GM12878 (cell line): ENCODE results near the gene PLAAT3. TPM values are rescaled to one million over a fixed set of nuclear protein-coding genes. Genes with fewer than 3 reads are reported as not detected.

Source experiments
- ATAC-seq: fragments of 200-7000 bp; cut with Tn5 transposase; 3 replicates; pipeline ENCODE4 v1.9.1; 2020; ENCODE audit warnings: mild to moderate bottlenecking, moderate library complexity
- BruUV-seq: library from RNA; stranded (reverse); fragments of 400-500 nt; replicated peaks from 2 replicates; lab custom pipeline; 2021; lab: Mats Ljungman, UMichigan
- CTCF ChIA-PET: fragments of 300-600 bp; sonication (Branson Sonifier 250); formaldehyde crosslinking; extraction: SDS; loops from one replicate; lab custom pipeline; 2021; ENCODE audit warnings: inconsistent platforms; lab: Yijun Ruan, JAX
- POLR2A ChIA-PET: fragments of 350-600 bp; formaldehyde crosslinking; extraction: SDS; loops from one replicate; lab custom pipeline; 2021; ENCODE audit warnings: inconsistent platforms; lab: Charles Lee
- RAD21 ChIA-PET: fragments of 300-600 bp; sonication (Branson Sonifier 250); formaldehyde crosslinking; loops from one replicate; lab custom pipeline; 2023; ENCODE audit warnings: antibody characterized with exemption; ENCODE audit not compliant: unreplicated experiment; lab: Charles Lee
- SMC1A ChIA-PET: fragments of 300-600 bp; sonication (Branson Sonifier 250); formaldehyde crosslinking; loops from one replicate; lab custom pipeline; 2023; ENCODE audit not compliant: unreplicated experiment, uncharacterized antibody; lab: Charles Lee
- DNase-seq: peaks from one replicate; pipeline ENCODE4 v3.0.0-alpha.2; 2011; ENCODE audit warnings: low read depth, low spot score
- FAIRE-seq: peaks from 3 replicates; lab custom pipeline; 2011; peaks lifted over from hg19 to GRCh38; lab: Jason Lieb, UNC
- H2AFZ ChIP-seq: 2 replicates; pipeline ENCODE4 v1.6.0; 2011; ENCODE audit warnings: low read depth, low read length, control low read depth; ENCODE audit not compliant: control insufficient read depth
- H3K27ac ChIP-seq: 2 replicates; pipeline ENCODE4 v1.5.1; 2011; ENCODE audit warnings: control low read depth; ENCODE audit not compliant: control insufficient read depth, insufficient read depth
- H3K27me3 ChIP-seq, 2 experiments: replicated peaks in 1 of 2; 2 replicates each; pipeline versions ENCODE4 v1.6.0 to v1.6.1; 2011; ENCODE audit warnings: low read length in 1 of 2; ENCODE audit not compliant: control insufficient read depth in 2 of 2, insufficient read depth in 2 of 2
- H3K36me3 ChIP-seq, 2 experiments: 2 replicates each; pipeline ENCODE4 v1.5.1; 2011; ENCODE audit warnings: low read length in 1 of 2; ENCODE audit not compliant: control insufficient read depth in 2 of 2, insufficient read depth in 2 of 2
- H3K4me1 ChIP-seq: 2 replicates; pipeline ENCODE4 v1.6.1; 2011; ENCODE audit warnings: mild to moderate bottlenecking, low read length, moderate library complexity, mixed read lengths; ENCODE audit not compliant: control insufficient read depth, insufficient read depth
- H3K4me2 ChIP-seq: 2 replicates; pipeline ENCODE4 v1.6.0; 2011; ENCODE audit warnings: control low read depth; ENCODE audit not compliant: control insufficient read depth, insufficient read depth
- H3K4me3 ChIP-seq: fragments of 200-600 bp; sonication (generic); 2 replicates; pipeline ENCODE4 v1.5.1; 2016
- H3K79me2 ChIP-seq: 2 replicates; pipeline ENCODE4 v1.6.0; 2011; ENCODE audit warnings: low read length; ENCODE audit not compliant: control insufficient read depth, insufficient read depth
- H3K9ac ChIP-seq: 2 replicates; pipeline ENCODE4 v1.8.0; 2011; ENCODE audit warnings: low read length, control low read depth, mixed read lengths; ENCODE audit not compliant: control insufficient read depth, insufficient read depth
- H3K9me3 ChIP-seq: replicated peaks from 3 replicates; pipeline ENCODE4 v1.5.1; 2011; ENCODE audit warnings: mild to moderate bottlenecking, low read length; ENCODE audit not compliant: control insufficient read depth, insufficient read depth
- H4K20me1 ChIP-seq: 2 replicates; pipeline ENCODE4 v1.6.0; 2011; ENCODE audit not compliant: control insufficient read depth, insufficient read depth
- CEBPZ ChIP-seq: fragments of 150-350 bp; IDR thresholded peaks from 2 replicates; pipeline ENCODE4 v1.6.1; 2016; ENCODE audit warnings: low read depth, low read length
- ESRRA ChIP-seq: IDR thresholded peaks from 2 replicates; pipeline ENCODE4 v1.6.1; 2012; ENCODE audit warnings: mild to moderate bottlenecking, low read length, improper control_type of control experiment
- HDAC2 ChIP-seq: fragments of 200-600 bp; sonication (generic); IDR thresholded peaks from 2 replicates; pipeline ENCODE4 v1.6.1; 2017
- IKZF2 ChIP-seq, 2 experiments: fragments of 450-650 bp; IDR thresholded peaks; 2 replicates each; pipeline ENCODE4 v1.6.1; 2017; ENCODE audit warnings: mild to moderate bottlenecking in 2 of 2, moderate library complexity in 2 of 2
- IRF5 ChIP-seq: fragments of 450-650 bp; IDR thresholded peaks from 2 replicates; pipeline ENCODE4 v1.6.1; 2017; ENCODE audit warnings: borderline replicate concordance
- MTA2 ChIP-seq: fragments of 450-650 bp; IDR thresholded peaks from 2 replicates; pipeline ENCODE4 v1.6.1; 2016; ENCODE audit warnings: low read depth, mild to moderate bottlenecking, moderate library complexity
- RBBP5 ChIP-seq: fragments of 200-600 bp; sonication (generic); conservative IDR thresholded peaks from 2 replicates; pipeline ENCODE4 v1.6.1; 2016
- SP1 ChIP-seq: IDR thresholded peaks from one replicate; pipeline ENCODE4 v1.6.1; 2011; ENCODE audit warnings: low read depth, low read length
- ZNF207 ChIP-seq: fragments of 450-650 bp; IDR thresholded peaks from 2 replicates; pipeline ENCODE4 v1.6.1; 2014; ENCODE audit warnings: antibody characterized with exemption, mild to moderate bottlenecking, borderline replicate concordance
- WGBS: methylation state at CpG from one replicate; pipeline ENCODE4 v1.1.6; 2016; ENCODE audit warnings: low lambda C conversion rate; ENCODE audit not compliant: insufficient replicate concordance, insufficient coverage; ENCODE audit errors: missing lambda C conversion rate; 5-methylcytosine and 5-hydroxymethylcytosine counted together
- in situ Hi-C: fragments of 300-500 bp; cut with MboI; formaldehyde crosslinking; loops from 9 replicates; pipeline ENCODE4 v1.14.3; 2018; ENCODE audit warnings: mixed read lengths
- intact Hi-C: fragments of 100-400 bp; cut with micrococcal nuclease; formaldehyde crosslinking; loops from one replicate; pipeline ENCODE4 v1.14.2; 2022; ENCODE audit not compliant: unreplicated experiment
- polyA plus RNA-seq, 11 experiments: library from polyadenylated mRNA; depleted of rRNA in 4 of 11; unstranded in 6 of 11; stranded (reverse) in 5 of 11; fragments of >200 nt; fragmentation: Nextera tagmentation in 4 of 11; fragmentation: Illumina TruSeq in 1 of 11; extraction: Ambion mirVana in 4 of 11; extraction: Trizol in 1 of 11; gene quantifications; 1 replicate in 1 of 11; 2 replicates in 10 of 11; pipeline versions ENCODE4 v1.2.1 to v1.2.3, GENCODE V29; 2011 to 2016; ENCODE audit warnings: inconsistent platforms in 2 of 11, missing spikeins in 2 of 11, low read depth in 1 of 11
- total RNA-seq, 4 experiments: library from RNA; depleted of rRNA in 3 of 4; stranded (reverse); fragments of >200 nt in 3 of 4; fragmentation: Illumina TruSeq in 1 of 4; extraction: Trizol in 1 of 4; gene quantifications; 2 replicates each; pipeline versions ENCODE4 v1.2.1 to v1.2.3, GENCODE V29; 2013 to 2021

The PLAAT3 gene
- total and polyA plus RNA-seq, 10 of the 15 experiments (the other 5 are each of a cell fraction or from before 2014, with no cell fraction given), result 4.8 to 37.0 (median 14.8) TPM

- Histone ChIP-seq H4K20me1 (no peaks in the 10 kb centered on the region), H3K79me2 (no peaks in the 10 kb centered on the region), H3K9me3 (no peaks in the 10 kb centered on the region), H3K36me3 (no peaks in the 10 kb centered on the region), H3K9ac (no peak overlapping the region), H3K4me1 (peaks cover 34% of the 10 kb centered on the region), H3K4me2 (no peak overlapping the region), H3K27me3 (no peaks in the 10 kb centered on the region), H2AFZ (no peak overlapping the region), H3K4me3 (no peak overlapping the region), H3K27ac (no peak overlapping the region)
- 80% methylated on average over 3 of the region's 3 CpGs for WGBS
- intact Hi-C loops (no loop called here), in situ Hi-C loops (no loop called here)
- POLR2A ChIA-PET, result interaction anchor here (0.5 kb wide), 1 partner anchor 92 kb away, joined by 3 read pairs; no protein-coding TSS in a partner anchor
- BruUV-seq, result no TSS peak
- RAD21 ChIA-PET, result no interaction called here
- ATAC-seq (no peak), FAIRE-seq (no peak), DNase-seq (no peak)
- CTCF ChIA-PET, result interaction anchor here (0.5 to 3.2 kb wide), 2 partner anchors 10 to 55 kb away, joined by 4 to 9 read pairs; no protein-coding TSS in a partner anchor
- TF ChIP-seq ESRRA, result no peak
- TF ChIP-seq HDAC2, result no peak
- no peak for TF ChIP-seq ZNF207
- no peak for TF ChIP-seq IKZF2 (IDR thresholded peaks at IDR 0.05)
- TF ChIP-seq CEBPZ, result no peak
- TF ChIP-seq IRF5, result no peak
- TF ChIP-seq RBBP5, result no peak
- no peak for TF ChIP-seq MTA2
- no peak for TF ChIP-seq SP1
- SMC1A ChIA-PET, result interaction anchor here (1.7 to 2.2 kb wide), 2 partner anchors 9 to 32 kb away, joined by 4 to 6 read pairs; no protein-coding TSS in a partner anchor
These were observed 80.2 kb downstream of the PLAAT3 start for GRCh38 chr11:63534076-63534475.
